ENCODE results near the gene SCCPDH.

Gene SCCPDH

GRCh38 chr1:246779561-246780175, 55.5 kb downstream of the SCCPDH start:
- no peak overlapping the region for H3K27ac ChIP-seq
- no peak for DNase-seq (ENCODE audit: low read depth, low spot score)

GRCh38 chr1:246780264-246780663, 56.1 kb downstream of the SCCPDH start:
- DNase-seq (ENCODE audit: low read depth, low spot score), result no peak
- no peak overlapping the region for H3K27ac ChIP-seq

- DNase-seq (ENCODE audit: low read depth, low spot score), result no peak
- H3K27ac ChIP-seq, result no peak overlapping the region
Observed at GRCh38 chr1:246781212-246781611, 57.0 kb downstream of the SCCPDH start.

GRCh38 chr1:246782120-246782900, 58.1 kb downstream of the SCCPDH start:
- DNase-seq (ENCODE audit: low read depth, low spot score), result no peak
- no peak overlapping the region for H3K27ac ChIP-seq

GRCh38 chr1:246784621-246785493, 60.6 kb downstream of the SCCPDH start:
- DNase-seq (ENCODE audit: low read depth, low spot score), result no peak
- no peak overlapping the region for H3K27ac ChIP-seq

- no peak overlapping the region for H3K27ac ChIP-seq
- no peak for DNase-seq (ENCODE audit: low read depth, low spot score)
Observed at GRCh38 chr1:246785494-246786111, 61.4 kb downstream of the SCCPDH start.

- H3K27ac ChIP-seq, result no peak overlapping the region
- DNase-seq (ENCODE audit: low read depth, low spot score), result no peak
Observed at GRCh38 chr1:246786606-246787238, 62.5 kb downstream of the SCCPDH start.

GRCh38 chr1:246787781-246788513, 63.7 kb downstream of the SCCPDH start:
- DNase-seq (ENCODE audit: low read depth, low spot score), result no peak
- H3K27ac ChIP-seq, result no peak overlapping the region

- H3K27ac ChIP-seq, result no peak overlapping the region
- no peak for DNase-seq (ENCODE audit: low read depth, low spot score)
Observed at GRCh38 chr1:246788895-246789338, 64.7 kb downstream of the SCCPDH start.

GRCh38 chr1:246789454-246790339, 65.5 kb downstream of the SCCPDH start:
- H3K27ac ChIP-seq, result no peak overlapping the region
- no peak for DNase-seq (ENCODE audit: low read depth, low spot score)

- no peak overlapping the region for H3K27ac ChIP-seq
- DNase-seq (ENCODE audit: low read depth, low spot score), result no peak
Observed at GRCh38 chr1:246790364-246790763, 66.2 kb downstream of the SCCPDH start.

GRCh38 chr1:246790833-246791232, 66.6 kb downstream of the SCCPDH start:
- no peak for DNase-seq (ENCODE audit: low read depth, low spot score)
- H3K27ac ChIP-seq, result no peak overlapping the region

GRCh38 chr1:246791303-246791918, 67.2 kb downstream of the SCCPDH start:
- no peak for DNase-seq (ENCODE audit: low read depth, low spot score)
- H3K27ac ChIP-seq, result no peak overlapping the region

- no peak overlapping the region for H3K27ac ChIP-seq
- DNase-seq (ENCODE audit: low read depth, low spot score), result no peak
Observed at GRCh38 chr1:246792603-246793002, 68.4 kb downstream of the SCCPDH start.

- H3K27ac ChIP-seq, result no peak overlapping the region
- no peak for DNase-seq (ENCODE audit: low read depth, low spot score)
Observed at GRCh38 chr1:246793356-246793896, 69.2 kb downstream of the SCCPDH start.

GRCh38 chr1:246794048-246794827, 70.0 kb downstream of the SCCPDH start:
- H3K27ac ChIP-seq, result no peak overlapping the region
- DNase-seq (ENCODE audit: low read depth, low spot score), result no peak

Data from epithelial cell of prostate (primary cell).